HPDE6-E6E7 (cell line): ENCODE measurements around the gene ASTN2.

Experiments
- DNase-seq: peaks from one replicate; pipeline ENCODE4 v3.0.0; 2011; ENCODE audit warnings: missing footprints; ENCODE audit errors: extremely low spot score

Gene ASTN2

DNA sequence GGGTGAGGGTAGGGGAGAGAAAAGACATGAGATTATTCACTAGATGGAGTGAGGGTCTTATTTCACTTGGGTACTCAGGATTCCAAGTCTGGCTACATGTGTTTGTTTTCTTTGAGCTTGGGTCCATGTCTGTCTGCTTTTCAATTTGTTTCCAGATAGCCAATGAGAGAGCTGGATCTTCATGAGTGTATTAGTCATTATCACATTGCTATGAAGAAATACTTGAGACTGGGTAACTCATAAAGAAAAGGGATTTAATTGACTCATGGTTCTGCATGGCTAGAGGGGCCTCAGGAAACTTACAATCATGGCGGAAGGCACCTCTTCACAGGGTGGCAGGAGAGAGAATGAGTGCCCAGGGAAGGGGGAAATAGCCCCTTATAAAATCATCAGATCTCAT lies 924.5 kb downstream of the ASTN2 start:
- DNase-seq = no peak

DNA sequence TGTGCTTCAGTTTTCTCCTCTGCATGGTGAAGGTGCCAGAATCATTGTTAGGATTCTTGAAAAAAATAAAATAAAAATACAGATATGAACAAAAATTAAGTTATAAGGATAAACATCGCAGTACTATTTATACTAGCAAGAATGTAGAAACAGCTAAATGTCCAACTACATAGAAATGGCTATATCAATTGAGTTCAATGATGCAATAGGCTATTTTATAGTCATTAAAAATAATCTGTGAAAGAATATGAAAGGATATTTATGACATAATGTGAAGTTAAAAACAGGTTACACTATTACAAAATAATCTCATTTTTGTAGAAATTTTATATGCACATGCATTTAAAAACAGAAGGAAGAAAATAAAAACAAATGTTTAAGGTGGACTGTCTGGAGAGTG lies 926.5 kb downstream of the ASTN2 start:
- no peak for DNase-seq

DNA sequence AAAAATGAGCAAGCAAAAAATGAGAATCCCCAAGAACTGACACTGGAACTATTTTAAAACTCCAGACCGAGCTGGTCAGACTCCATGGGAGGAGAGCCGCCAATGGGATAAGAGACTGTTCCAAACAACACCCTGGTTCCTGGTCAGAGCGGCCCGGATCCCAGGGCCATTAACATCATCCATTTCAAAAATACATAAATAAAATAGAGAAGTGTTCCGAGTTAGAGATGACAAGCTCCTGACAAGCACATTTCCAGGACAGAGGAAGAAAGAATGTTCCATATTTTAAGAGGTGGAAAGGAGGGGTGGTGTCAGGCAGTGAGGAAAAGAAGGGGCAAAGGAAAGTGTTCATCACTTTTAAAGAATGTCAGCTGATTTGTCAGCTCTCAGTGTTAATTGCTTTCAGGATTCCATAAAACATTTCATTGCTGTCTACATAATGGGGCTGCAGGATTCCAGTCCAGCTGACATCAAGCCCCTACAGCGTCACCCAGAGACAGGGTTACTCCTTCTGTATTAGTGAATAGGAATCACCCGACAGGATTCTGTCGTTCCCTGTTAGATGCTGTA lies 930.3 kb downstream of the ASTN2 start:
- no peak for DNase-seq

DNA sequence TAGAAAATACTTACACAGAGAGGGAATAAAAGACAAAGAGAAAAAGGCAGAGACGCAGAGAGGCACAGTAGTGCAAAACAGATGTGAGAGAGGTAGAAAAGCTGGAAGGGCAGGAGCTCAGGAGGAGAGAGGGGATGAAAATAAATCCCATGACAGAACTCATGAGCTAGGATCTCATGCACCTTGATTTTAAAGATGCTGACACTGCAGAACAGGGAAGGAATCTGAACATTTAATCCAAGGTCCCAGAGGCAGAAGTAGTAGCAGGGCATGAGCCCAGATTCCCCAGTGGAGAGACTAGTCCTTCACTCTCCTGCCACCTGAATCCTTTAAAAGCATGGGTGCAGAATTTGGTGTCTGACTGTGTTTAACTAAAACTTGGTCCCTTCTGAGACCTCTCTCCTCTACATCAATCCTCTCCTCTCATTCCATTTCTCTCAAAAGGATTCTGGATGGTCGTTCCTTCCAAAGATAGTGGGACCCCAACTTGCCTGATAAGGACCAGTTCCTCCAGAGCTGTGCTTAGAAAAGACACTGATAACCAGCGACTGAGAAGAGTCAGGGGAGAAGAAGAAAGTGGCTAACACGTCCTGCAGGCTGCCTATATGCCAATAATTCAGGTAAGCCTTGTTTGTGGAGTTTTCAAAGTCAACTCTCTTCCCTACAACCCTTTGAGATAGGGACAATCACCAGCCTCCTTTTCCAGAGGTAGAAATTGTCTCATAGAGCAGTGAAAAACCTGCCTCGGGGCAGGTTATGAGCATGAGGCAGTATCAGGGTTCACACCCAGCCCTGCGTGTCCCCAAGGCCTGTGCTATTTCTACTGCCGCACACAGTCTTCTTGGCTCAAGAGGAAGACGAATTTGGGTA lies 931.0 kb downstream of the ASTN2 start:
- DNase-seq = no peak

DNA sequence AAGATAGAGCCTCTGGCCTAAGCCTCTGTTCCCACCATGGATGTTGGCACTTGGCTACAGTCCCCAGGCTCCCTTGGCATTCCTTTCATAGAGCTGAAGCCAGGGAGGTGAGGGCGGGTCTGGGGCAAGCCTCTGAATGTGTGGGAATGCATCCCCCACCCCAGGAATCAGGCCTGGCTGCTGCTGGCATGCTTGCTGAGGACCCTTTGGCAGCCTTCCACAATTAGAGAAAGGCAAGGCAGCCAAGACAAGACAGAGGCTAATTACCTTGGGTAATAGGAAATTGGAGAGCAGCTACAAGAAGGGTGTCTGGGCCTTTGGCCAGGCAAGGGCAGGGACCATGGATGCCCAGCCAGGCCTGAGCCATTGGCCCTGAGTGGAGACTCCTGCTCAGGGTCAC lies 932.1 kb downstream of the ASTN2 start:
- no peak for DNase-seq

DNA sequence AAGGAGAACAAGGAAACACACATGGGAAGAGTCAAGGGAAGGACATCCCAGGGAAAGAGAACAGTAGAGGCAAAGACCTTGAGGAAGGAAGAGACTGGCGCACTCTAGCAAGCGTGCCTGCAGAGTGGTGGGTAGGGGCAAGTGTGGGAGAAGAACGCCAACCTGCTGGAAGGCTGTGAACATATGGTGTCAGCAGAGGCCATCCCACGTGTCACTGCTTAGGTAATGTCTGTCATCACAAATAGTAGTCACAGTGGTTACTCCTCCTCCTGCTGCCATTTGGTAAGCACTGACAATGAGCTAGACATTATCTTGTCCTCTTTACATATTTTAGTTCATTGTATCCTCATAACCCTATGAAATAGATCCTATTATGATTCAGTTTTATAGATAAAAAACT lies 934.2 kb downstream of the ASTN2 start:
- DNase-seq = no peak

DNA sequence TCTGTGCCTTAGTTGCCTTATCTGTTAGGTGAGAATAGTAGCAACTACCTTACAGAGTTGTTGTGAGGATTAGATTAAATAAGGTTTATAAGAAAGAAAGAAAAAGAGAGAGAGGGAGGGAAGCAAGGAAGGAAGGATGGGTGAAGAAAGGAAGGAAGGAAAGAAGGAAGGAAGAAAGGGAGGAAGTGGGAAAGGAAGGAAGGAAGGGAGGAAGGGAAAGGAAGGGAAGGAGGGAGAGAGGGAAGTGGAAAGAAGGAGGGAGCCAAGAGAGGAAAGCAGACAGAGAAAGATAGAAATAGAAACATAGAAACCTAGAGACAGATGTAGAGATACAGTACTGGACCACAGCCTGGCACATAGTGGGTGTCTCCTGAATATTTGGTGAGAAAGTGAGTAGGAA lies 934.9 kb downstream of the ASTN2 start:
- DNase-seq = no peak

DNA sequence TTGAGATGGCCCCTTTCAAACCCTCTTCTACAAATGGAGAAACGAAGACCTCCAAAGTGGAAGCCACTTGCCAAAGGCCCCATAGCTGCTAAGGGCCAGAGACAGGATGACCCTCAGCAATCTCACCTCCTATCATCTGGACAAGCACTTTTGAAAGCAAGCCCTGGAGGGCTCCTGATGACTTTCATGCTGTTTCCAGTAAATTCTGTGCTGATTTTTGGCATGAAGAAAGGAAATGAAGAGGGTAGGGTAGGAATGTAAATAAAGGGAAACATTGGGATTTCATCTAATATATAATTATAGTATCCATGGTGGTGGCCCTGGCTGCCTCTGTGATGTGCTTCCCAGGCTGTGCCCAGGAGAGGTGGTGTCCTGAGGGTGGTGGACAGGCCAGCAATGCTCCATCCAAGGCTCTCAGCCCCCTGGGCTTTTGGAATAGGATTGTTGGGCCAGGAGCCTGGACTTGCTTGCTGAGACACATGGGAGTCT lies 935.8 kb downstream of the ASTN2 start:
- no peak for DNase-seq

DNA sequence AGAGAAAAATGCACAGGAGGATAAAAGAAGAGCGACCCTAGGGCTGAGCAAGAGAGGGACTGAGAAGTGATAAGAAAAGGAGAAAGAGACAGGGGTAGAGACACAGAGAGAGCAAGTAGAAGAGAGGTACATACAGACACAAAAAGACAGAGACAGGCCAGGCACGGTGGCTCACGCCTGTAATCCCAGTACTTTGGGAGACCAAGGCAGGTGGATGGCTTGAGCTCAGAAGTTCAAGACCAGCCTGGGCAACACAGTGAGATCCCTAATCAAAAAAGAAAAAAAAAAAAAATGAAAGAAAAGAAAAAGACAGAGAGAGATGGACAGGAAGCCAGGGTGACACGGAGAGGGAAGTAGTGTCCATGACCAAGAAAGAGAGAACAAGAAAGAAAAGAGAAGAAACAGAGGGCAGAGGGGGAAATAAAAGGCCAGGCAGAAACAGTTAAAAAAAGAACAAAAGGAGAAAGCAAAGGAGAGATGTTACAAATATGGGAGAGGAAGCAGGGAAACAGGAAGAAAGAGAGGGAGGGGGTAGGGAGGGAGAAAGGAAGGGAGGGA lies 937.2 kb downstream of the ASTN2 start:
- DNase-seq = no peak

DNA sequence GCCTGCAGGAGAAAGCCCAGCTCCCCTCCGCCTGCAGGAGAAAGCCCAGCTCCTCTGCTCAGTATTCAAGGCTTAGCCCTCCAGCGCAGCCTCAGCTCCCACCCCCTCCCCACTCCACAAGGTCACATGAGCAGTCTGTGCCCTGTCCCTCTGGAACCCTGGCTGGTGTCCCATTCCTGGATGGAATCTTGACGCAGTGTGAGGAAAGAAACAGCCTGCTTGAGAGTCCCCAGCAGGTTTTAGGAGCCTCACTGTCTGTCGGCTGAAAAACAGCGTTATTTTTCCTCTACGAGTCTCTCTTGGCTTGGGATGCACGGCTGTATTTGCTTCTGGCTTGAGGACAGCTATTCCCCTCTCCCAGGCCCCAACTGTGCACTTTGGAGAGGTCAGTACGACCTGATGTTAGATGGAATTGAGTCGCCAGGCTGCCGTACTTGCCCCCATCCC lies 937.9 kb downstream of the ASTN2 start:
- no peak for DNase-seq

DNA sequence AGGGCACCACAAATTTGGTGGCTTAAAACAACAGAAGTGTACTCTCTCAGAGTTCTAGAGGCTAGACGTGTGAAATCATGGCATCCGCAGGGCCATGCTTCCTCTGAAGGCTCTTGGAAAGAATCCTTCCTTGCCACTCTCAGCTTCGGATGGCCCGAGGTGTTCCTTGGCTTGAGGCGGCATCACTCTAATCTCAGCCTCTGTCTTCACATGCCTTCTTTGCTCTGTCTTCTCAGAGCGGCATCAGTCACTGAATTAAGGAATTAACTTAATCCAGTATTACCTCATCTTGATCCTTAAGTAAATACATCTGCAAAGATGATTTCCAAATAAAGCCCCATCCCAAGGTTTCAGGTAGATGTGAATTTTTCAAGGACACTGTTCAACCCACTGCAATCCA lies 938.9 kb downstream of the ASTN2 start:
- no peak for DNase-seq

DNA sequence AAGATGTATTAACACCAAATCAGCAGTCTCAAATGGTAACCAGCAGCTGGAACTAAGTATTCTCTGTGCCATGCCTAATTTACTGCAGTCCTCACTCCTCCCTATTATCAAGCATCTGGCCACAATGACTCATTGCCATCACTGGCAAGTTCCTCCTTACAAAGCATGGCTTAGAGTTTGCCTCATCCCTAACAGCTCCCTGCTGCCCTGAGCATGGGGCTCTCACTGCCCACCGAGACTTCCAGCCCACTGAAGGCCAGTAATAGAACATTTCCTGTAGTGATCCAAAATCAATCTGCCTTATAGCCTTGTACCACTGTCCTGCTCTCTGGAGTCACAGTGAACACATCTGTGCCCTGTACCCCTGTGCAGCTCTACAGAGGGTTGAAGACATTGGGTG lies 939.7 kb downstream of the ASTN2 start:
- no peak for DNase-seq

DNA sequence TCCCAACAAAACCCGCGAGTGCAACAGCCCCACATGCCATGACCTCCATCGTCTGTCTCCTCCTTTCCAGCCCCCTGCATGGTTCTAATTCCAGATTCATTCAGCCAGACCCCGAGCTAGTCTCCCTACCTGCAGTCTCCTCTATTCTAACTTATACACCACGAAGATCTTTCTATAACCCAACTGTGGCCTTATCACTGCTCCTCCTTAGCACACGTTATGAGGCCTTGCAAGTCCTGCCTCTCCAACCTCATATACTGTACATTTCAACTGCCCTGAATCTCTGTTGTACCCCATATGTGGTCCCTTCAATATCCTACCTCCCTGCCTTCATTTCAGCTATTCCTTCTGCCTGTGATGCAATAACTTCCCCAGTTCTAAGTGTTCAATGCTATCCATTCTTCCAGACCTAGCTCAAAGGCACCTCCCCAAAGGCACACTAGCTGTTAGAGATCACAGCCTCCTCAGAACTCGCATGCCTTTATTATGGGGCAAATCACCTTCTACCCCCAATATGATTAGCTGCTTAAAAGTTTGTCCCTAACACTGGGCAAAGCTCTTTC lies 942.8 kb downstream of the ASTN2 start:
- DNase-seq = no peak

DNA sequence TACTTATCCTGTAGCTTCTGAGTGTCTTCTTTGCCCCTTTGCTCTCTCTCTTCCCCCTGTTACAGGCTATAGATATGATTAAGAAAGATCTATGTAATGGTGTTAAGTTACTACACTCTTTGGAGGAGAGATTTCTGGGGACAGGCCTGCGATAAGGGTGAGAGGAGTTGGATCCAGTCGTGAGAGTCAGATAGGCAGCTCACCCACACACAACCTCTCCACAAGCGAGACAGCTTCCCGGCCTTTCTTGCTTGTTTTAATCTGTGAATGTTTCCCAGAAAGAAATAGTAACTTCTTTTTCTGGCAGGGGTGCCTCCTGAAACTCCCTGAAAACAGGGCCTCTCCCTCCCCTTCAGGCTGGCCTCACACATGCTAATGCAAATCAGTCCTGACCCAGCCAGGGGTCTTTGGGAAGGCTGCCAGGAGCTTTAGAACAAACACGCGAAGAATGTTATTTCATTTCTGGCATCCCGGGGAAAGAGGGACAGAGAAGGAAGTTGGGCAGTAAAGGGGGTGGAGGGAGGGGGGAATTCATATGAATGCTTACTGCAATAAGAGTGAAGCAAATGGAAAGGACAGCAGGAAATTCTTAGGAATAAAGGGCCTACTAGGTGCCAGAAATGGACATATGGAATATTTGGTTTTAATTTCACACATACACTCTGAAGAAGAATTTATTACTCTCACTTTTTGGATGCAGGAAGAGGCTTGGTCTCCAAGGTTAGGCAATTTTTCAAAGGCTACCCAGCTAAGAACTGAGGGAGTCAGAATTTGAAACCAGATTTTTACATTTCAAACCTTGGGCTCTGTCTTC lies 943.6 kb downstream of the ASTN2 start:
- DNase-seq = no peak

DNA sequence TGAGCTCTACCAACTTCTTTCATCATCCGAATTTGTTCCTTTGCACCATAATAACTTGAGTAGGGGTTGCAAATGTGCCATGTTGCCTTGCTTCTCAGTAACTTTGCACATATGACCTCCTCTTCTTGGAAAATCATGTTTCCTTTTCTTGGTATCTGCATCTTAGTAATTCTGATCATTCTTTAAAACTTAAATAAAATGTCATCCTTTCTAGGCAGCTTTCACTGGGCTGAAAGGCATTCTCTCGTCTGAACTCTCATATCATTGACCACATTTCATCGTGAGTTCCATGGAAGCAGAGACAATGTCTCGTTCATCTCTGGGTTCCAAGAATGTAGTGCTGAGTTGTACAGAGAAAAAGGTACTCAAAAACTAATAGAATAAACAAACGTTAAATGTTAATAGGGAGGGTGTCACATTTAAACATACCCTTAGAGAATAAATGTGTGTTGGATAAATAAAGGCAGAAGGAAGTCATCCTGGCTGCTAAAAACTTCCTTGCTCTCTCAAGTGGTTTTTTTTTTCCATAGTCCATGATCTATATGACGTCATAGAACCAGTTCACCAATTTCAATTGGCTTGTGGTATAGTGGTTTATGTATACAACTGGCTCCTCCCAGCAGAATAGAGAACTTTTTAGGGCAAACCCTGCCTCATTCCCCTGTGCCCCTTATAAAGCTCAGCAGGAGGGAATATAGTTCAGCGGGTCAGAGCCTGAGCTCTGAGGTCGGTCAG lies 945.9 kb downstream of the ASTN2 start:
- no peak for DNase-seq

DNA sequence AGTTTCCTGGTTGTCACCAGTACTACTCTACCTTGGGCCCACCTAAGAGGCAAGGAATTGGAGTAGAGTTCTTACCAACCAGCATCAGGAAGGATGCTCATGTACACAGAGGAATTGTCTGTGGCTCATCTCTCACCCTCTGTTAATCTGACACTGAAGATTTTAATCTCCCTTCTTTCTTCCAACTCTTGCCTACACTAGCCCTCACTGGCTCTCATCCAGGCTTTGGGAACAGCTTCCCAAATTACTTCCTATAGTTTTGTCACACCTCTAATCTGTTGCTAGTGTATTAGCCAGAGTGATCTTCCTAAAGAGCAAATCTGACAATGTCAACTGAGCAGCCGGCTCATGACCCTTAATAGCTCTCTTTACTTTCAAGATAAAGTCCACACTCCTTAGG lies 946.5 kb downstream of the ASTN2 start:
- no peak for DNase-seq

DNA sequence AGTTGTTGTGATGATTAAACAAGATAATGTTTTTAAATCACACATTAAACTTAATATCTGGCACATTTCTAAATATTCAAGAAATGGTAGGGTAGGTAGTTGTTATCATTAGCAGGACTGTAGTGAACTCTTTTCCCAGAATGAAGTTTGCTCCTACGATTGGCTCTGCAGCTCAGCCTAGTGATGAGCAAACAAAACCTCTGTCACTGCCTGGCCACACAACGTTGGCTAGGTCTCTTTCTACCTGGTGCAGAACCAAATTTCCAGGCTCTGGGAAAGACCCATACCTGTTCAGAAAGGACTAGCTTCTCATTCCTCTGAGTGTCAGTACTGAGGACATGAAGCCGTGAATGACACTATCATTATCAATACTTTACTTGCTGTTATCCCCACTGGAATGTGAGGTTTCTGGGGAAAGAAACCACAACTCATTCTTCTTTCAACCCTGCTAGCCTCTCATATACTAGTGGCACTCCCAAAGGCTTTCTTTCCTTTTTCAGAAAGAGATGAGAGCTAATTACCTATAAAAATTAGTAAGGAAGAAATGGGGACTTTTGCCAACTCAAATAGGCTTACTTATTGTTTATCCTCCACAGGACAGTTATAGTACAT lies 947.0 kb downstream of the ASTN2 start:
- no peak for DNase-seq

DNA sequence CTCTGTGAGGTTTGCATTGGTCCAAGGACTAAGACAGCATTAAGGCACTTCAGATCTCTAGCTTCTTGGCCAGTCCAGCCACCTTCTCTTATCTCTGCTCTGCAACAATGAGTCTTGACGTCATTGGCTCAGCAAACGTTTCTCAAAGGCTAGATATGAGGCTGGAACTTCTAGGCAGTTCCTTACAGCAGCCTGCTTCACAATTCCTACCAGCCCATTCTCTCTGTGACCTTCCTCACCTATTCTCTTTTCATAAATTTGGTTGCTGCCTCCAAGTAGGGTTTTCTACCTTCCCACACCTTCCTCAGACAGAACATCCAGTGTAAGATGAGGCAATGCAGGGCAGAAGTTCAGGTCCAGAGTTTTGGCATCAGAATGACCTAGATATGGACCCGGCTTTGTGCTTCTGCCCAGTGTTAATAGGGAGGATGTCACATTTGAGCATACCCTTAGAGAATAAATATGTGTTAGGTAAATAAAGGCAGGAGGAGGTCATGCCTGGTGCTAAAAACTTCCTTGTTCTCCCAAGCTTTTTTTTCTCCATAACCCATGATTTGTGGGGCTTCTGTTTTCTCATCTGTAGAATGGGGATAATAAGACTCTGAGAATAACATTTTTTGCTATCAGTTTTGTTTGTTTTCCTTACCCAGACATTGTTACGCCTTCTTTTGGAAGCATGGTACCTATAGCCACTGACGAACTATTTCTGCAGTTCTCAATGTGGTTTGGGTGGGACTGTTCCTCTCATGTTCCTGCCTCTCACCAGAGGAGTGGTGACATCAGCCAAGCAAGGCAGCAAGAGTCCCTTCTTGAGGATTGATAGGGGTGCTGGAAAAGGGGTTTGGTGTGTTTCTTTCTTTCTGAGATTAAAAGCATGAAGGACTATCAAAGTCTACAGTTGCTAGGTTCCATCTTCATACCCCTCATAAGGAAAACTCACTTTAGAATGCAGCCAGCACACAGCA lies 948.3 kb downstream of the ASTN2 start:
- no peak for DNase-seq

DNA sequence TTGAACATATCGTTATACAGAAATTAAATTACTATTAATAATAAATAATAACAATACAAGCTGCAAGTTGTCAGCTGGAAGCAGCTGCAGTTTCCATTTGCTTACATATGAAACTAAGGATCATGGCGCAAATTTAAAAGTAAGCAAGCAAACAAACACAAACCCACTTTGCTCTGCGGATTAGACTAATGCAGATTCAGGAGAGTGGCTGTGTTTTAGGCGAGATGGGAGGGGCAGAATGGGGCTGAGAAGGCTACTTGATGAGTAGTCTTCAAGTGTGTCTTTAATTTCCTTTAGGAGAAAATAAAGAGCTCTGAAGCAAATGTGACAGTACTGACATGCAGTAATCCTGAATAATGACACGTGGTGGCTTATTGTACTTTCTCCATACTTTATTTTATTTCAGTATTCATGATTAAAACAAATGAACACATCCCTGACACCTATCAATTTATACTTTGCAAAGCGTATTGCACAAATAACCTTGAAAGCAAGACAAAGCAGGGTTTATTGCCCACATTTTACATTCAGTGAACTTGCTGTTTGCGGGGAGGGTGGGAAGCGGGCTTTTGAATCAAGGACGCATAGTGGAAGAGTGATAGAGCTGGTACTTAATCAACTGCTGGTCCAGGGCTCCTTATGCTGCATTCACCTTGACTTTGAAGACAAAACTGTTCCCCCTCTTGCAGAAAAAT lies 949.1 kb downstream of the ASTN2 start:
- no peak for DNase-seq
